Measurements from ENCODE around the gene DPH6. TPM values are rescaled to one million over a fixed set of nuclear protein-coding genes. Genes with fewer than 3 reads are reported as not detected.

DPH6 gene
- total RNA-seq, 1 experiment from 2014 or later, result 20.3 TPM

- TF ChIP-seq, protein P1, sequence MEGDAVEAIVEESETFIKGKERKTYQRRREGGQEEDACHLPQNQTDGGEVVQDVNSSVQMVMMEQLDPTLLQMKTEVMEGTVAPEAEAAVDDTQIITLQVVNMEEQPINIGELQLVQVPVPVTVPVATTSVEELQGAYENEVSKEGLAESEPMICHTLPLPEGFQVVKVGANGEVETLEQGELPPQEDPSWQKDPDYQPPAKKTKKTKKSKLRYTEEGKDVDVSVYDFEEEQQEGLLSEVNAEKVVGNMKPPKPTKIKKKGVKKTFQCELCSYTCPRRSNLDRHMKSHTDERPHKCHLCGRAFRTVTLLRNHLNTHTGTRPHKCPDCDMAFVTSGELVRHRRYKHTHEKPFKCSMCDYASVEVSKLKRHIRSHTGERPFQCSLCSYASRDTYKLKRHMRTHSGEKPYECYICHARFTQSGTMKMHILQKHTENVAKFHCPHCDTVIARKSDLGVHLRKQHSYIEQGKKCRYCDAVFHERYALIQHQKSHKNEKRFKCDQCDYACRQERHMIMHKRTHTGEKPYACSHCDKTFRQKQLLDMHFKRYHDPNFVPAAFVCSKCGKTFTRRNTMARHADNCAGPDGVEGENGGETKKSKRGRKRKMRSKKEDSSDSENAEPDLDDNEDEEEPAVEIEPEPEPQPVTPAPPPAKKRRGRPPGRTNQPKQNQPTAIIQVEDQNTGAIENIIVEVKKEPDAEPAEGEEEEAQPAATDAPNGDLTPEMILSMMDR (IDR thresholded peaks at IDR 0.05; ENCODE audit: unreplicated experiment), result no peak
- CTCF ChIA-PET, result no interaction called here
- POLR2A ChIA-PET, result no interaction called here
- H3K4me3 Mint-ChIP-seq (ENCODE audit: unreplicated experiment), result no peak overlapping the region
- no peaks in the 10 kb centered on the region for H3K27me3 Mint-ChIP-seq (ENCODE audit: insufficient read depth, unreplicated experiment)
- intact Hi-C loops (cut with micrococcal nuclease), result loop anchor here (5.0 kb wide), 1 partner anchor 73 kb away; no protein-coding TSS in a partner anchor
- no peaks in the 10 kb centered on the region for H3K9me3 Mint-ChIP-seq (ENCODE audit: unreplicated experiment)
- DNase-seq (ENCODE audit: unreplicated experiment), result no peak
- no TSS peak for BruUV-seq (replicated peaks)
- peak overlapping the region; percentile 4 for H3K27ac Mint-ChIP-seq (ENCODE audit: low read depth, unreplicated experiment)
- no peaks in the 10 kb centered on the region for H3K36me3 Mint-ChIP-seq (ENCODE audit: insufficient read depth, unreplicated experiment)
- H3K4me1 Mint-ChIP-seq (ENCODE audit: insufficient read depth, unreplicated experiment), result peaks cover 14% of the 10 kb centered on the region
Observed at GRCh38 chr15:35559683-35560082, 13.7 kb upstream of the DPH6 start.

- TF ChIP-seq, protein P1 (IDR thresholded peaks at IDR 0.05; ENCODE audit: unreplicated experiment), result no peak
- Mint-ChIP-seq H3K9me3 (ENCODE audit: unreplicated experiment) (no peaks in the 10 kb centered on the region), H3K36me3 (ENCODE audit: insufficient read depth, unreplicated experiment) (no peaks in the 10 kb centered on the region), H3K4me3 (ENCODE audit: unreplicated experiment) (no peak overlapping the region), H3K27ac (ENCODE audit: low read depth, unreplicated experiment) (peak overlapping the region; percentile 40), H3K27me3 (ENCODE audit: insufficient read depth, unreplicated experiment) (no peaks in the 10 kb centered on the region), H3K4me1 (ENCODE audit: insufficient read depth, unreplicated experiment) (peaks cover 14% of the 10 kb centered on the region)
- ChIA-PET CTCF (interaction anchor here (0.7 kb wide), 1 partner anchor 200 kb away, joined by 5 read pairs; no protein-coding TSS in a partner anchor), POLR2A (interaction anchor here (0.6 to 1.8 kb wide), 4 partner anchors 11 to 1026 kb away, joined by 3 to 9 read pairs (median 3); partner anchors contain the start of gene DPH6)
- no TSS peak for BruUV-seq (replicated peaks)
- DNase-seq (ENCODE audit: unreplicated experiment), result peak; percentile 68
- intact Hi-C loops (cut with micrococcal nuclease), result no loop called here
Observed at GRCh38 chr15:35557544-35557943, 11.6 kb upstream of the DPH6 start.

DNA sequence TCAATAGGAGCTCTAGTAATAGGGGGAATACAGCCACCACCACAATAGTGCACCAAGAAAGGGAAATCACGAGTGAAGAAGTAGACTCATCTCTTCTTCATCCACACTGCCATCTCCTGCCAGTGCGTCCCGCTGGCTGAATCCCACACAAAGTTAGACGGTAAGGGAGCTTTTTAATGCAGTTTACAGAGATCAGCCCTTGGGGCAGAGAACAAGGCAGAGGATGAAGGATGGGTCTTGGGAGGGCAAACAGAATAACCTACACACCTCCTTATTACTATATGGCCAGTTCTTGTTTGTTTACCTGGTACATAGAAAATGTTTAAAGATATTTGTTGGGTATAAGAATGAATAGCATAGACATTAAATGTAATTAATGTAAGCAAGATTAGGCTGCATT, 11.0 kb upstream of the DPH6 start:
- no peak for DNase-seq (ENCODE audit: unreplicated experiment)
- POLR2A ChIA-PET, result interaction anchor here (0.6 to 1.8 kb wide), 4 partner anchors 10 to 1027 kb away, joined by 3 to 9 read pairs (median 3); partner anchors contain the start of gene DPH6
- TF ChIP-seq, protein P1 (IDR thresholded peaks at IDR 0.05; ENCODE audit: unreplicated experiment), result no peak
- intact Hi-C loops (cut with micrococcal nuclease), result no loop called here
- Mint-ChIP-seq H3K4me1 (ENCODE audit: insufficient read depth, unreplicated experiment) (peaks cover 14% of the 10 kb centered on the region), H3K9me3 (ENCODE audit: unreplicated experiment) (no peaks in the 10 kb centered on the region), H3K36me3 (ENCODE audit: insufficient read depth, unreplicated experiment) (no peaks in the 10 kb centered on the region), H3K27ac (ENCODE audit: low read depth, unreplicated experiment) (peak overlapping the region; percentile 40), H3K4me3 (ENCODE audit: unreplicated experiment) (no peak overlapping the region), H3K27me3 (ENCODE audit: insufficient read depth, unreplicated experiment) (no peaks in the 10 kb centered on the region)
- CTCF ChIA-PET, result interaction anchor here (0.6 kb wide), 1 partner anchor 194 kb away, joined by 3 read pairs; no protein-coding TSS in a partner anchor
- BruUV-seq (replicated peaks), result TSS peak; percentile 89

DNA sequence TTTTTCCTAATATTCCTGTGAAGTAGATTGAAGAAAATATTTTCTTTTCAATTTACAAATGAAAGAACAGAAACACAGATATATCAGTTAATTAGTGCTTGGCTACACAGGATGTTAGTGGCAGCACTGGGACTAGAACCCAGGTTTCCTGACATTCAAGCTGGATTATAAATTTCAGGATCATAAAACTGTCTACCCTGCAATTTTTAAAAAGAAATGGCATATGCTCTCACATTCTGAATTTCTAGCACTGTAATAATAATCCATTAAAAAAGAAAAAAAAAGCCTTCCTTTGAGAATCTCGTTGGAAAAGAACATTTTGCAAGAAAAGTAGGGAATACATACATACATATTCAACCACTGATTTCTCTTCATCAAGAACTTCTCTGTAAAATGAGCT, 9.3 kb upstream of the DPH6 start:
- peaks cover 14% of the 10 kb centered on the region for H3K4me1 Mint-ChIP-seq (ENCODE audit: insufficient read depth, unreplicated experiment)
- TF ChIP-seq, protein P1 (IDR thresholded peaks at IDR 0.05; ENCODE audit: unreplicated experiment), result no peak
- CTCF ChIA-PET, result interaction anchor here (0.6 to 1.0 kb wide), 2 partner anchors 10 to 200 kb away, joined by 3 read pairs; partner anchors contain the start of gene DPH6
- POLR2A ChIA-PET, result interaction anchor here (0.7 to 1.2 kb wide), 3 partner anchors 10 to 192 kb away, joined by 3 to 9 read pairs (median 5); partner anchors contain the start of gene DPH6
- no peaks in the 10 kb centered on the region for H3K36me3 Mint-ChIP-seq (ENCODE audit: insufficient read depth, unreplicated experiment)
- no peak for DNase-seq (ENCODE audit: unreplicated experiment)
- H3K4me3 Mint-ChIP-seq (ENCODE audit: unreplicated experiment), result no peak overlapping the region
- intact Hi-C loops (cut with micrococcal nuclease), result no loop called here
- no TSS peak for BruUV-seq (replicated peaks)
- no peaks in the 10 kb centered on the region for H3K9me3 Mint-ChIP-seq (ENCODE audit: unreplicated experiment)
- no peak overlapping the region for H3K27ac Mint-ChIP-seq (ENCODE audit: low read depth, unreplicated experiment)
- H3K27me3 Mint-ChIP-seq (ENCODE audit: insufficient read depth, unreplicated experiment), result no peaks in the 10 kb centered on the region

All from MCF 10A (cell line).